Epithelial cell of proximal tubule (primary cell): ENCODE data around the gene BZW2. TPM values are rescaled to one million over a fixed set of nuclear protein-coding genes. Genes with fewer than 3 reads are reported as not detected.

Experiments used
- DNase-seq: peaks from one replicate; pipeline ENCODE4 v3.0.0-alpha.2; 2011; ENCODE audit warnings: low read depth
- H3K4me3 ChIP-seq: 2 replicates; pipeline ENCODE4 v1.5.1; 2011; ENCODE audit warnings: low read depth, mild to moderate bottlenecking, low read length
- total RNA-seq: library from RNA; depleted of rRNA; stranded (reverse); fragments of >200 nt; gene quantifications from 2 replicates; pipeline ENCODE4 v1.2.3, GENCODE V29; 2015
- TF ChIP-seq, protein P1 (sequence below): conservative IDR thresholded peaks from 2 replicates; pipeline ENCODE4 v1.5.1; 2012; ENCODE audit warnings: low read depth, mild to moderate bottlenecking, low read length

Gene BZW2
- total RNA-seq, 1 donor from 2014 or later: 102 TPM

GRCh38 chr7:16698200-16698905 lies 52.4 kb downstream of the BZW2 start:
- TF ChIP-seq, protein P1, sequence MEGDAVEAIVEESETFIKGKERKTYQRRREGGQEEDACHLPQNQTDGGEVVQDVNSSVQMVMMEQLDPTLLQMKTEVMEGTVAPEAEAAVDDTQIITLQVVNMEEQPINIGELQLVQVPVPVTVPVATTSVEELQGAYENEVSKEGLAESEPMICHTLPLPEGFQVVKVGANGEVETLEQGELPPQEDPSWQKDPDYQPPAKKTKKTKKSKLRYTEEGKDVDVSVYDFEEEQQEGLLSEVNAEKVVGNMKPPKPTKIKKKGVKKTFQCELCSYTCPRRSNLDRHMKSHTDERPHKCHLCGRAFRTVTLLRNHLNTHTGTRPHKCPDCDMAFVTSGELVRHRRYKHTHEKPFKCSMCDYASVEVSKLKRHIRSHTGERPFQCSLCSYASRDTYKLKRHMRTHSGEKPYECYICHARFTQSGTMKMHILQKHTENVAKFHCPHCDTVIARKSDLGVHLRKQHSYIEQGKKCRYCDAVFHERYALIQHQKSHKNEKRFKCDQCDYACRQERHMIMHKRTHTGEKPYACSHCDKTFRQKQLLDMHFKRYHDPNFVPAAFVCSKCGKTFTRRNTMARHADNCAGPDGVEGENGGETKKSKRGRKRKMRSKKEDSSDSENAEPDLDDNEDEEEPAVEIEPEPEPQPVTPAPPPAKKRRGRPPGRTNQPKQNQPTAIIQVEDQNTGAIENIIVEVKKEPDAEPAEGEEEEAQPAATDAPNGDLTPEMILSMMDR: no peak
- no peak for DNase-seq
- no peak overlapping the region for H3K4me3 ChIP-seq

DNA sequence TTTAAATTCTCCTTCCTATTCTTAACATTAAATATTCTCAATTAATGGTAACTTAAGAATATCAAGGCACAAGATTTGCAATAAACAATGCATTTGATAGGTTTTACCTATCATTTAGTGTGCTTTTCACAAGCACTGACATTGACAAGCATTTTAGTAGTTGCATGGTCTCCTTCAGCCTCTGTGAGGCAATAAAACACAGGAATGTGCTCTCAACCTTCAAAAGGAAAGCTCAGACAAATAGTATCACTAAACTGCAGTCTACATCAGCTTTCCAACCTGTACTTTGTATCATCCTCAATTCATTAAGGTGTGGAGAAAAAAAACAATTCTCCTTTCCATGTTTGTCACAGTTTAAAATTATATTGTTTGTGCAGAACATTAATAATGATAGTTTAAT lies 56.5 kb downstream of the BZW2 start:
- DNase-seq: no peak
- H3K4me3 ChIP-seq: no peak overlapping the region
- TF ChIP-seq, protein P1: peak; percentile 30

- DNase-seq: no peak
- no peak overlapping the region for H3K4me3 ChIP-seq
- TF ChIP-seq, protein P1: no peak
Measured at GRCh38 chr7:16708511-16708910, 62.5 kb downstream of the BZW2 start.

DNA sequence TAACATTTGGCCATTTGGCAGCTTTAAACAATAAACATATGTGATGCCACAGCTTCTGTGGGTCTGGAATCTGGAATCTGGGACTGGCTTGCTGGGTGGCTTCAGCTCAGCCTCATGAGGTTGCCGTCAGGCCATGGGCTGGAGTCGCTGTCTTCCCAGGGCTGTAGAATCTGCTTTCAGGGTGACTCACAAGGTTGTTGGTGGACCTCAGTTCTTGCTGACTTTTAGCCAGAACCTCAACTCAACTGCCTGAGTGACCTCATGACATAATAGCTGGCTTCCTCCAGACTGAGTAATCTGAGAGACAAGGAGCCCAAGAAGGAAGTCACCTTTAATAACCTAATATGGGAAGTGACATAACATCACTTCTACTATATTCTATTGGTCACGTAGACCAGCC lies 63.0 kb downstream of the BZW2 start:
- DNase-seq: peak; percentile 90
- TF ChIP-seq, protein P1: no peak
- no peak overlapping the region for H3K4me3 ChIP-seq

- no peak for DNase-seq
- TF ChIP-seq, protein P1: no peak
- no peak overlapping the region for H3K4me3 ChIP-seq
Measured at GRCh38 chr7:16710651-16711050, 64.7 kb downstream of the BZW2 start.

DNA sequence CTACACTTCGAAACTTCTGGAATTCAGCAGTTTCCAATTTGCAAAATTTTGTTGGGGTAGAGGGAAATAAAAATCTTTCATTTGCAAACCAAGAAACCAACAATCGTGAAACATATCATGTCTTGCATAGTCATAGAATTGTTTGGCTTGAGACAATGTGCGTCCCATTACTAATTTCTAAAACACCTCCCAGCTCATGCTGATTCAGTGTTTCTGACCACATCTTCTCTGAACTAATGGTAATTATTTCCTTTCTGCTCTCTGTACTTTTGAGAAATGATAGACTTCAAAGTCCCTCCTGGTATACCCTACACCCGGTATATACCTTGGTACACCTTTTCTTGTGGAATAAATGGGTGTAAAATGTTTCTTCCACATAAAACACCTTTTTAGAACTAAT lies 65.7 kb downstream of the BZW2 start:
- TF ChIP-seq, protein P1: no peak
- no peak overlapping the region for H3K4me3 ChIP-seq
- peak; percentile 37 for DNase-seq

DNA sequence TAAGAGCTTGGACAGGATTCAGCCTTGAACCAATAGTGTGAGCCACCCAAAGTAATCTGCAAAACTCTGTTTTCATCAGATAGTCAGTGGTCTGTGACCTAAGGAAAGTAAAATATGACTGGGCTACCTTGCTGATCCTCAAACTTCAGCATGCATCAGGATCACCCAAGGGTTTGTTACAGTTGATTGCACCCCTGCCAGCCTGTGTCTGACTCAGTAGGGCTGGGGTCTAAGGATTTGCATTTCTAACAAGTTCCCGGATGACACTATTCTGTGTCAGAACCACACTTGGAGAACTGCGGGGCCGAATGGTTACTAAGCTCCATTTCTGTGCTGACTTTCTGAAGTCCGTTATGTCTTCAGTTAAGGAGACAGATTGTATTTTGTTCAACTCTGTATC lies 66.9 kb downstream of the BZW2 start:
- TF ChIP-seq, protein P1: no peak
- DNase-seq: peak; percentile 86
- H3K4me3 ChIP-seq: no peak overlapping the region
